ENCODE data around the gene LYPD5.

DNA sequence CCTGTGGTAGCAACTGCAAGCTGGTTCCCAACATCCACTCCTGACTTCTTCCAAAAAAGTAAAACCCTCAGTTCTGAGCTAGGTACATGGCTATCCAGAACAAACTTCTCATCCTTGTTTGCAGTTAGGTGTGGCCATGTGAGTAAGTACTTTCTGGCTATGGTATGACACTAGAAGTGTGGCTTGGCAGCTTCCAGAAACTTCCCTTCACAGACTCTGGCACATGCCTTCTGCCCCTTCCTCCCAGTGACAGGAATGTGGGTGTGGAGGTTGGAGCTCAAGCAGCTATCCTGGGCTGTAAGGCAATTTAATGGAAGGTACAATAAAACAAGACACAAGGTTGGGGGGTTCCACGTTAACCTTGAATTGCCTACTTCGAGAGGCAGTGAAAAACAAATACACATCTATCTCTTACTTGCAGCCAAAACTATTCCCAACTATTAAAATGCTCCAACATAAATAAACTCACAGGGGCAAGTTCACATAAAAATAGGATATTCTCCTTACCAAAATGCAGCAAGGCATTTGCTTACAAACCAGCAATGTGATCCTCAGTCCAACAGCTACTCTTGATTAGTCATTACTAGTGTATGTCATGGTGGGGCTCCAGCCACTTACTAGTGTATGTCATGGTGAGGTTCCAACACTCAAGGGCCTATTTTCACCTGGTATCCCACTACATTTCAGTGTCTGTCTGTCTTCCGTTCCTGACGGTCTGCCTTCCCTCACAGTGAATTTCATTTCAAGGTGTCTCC lies 50.6 kb downstream of the LYPD5 start:
- TF ChIP-seq FOXP2 (optimal IDR thresholded peaks at IDR 0.05; ENCODE audit: control extremely low read depth, extremely low read length, insufficient read depth) (no peak), POLR2AphosphoS5 (IDR thresholded peaks at IDR 0.05; ENCODE audit: borderline replicate concordance, low read depth, low read length) (no peak), EZH2 (IDR thresholded peaks at IDR 0.05) (no peak)

Data from SK-N-MC (cell line).